Measurements from ENCODE around the gene ITSN1.

DNA sequence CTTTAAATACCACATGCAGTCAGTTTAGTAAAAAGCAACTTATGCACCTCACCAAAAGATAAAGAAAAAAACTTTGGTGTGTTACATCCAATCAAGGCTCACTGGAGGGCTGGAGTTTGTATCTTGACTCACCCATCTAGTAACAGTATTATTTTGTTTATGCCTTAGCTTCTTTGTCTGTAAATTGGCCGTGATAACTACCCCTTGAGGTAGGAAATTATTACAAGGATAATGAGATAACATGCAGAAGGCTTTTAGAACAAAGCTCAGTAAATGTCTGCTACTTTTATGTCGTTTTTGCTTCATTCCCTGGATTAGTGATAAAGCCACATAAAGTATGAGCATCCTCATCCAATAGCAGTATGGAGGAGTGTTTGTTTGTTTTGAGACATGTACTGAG lies 178.5 kb downstream of the ITSN1 start:
- TF ChIP-seq POLR2A (IDR thresholded peaks at IDR 0.05) (no peak), POLR2AphosphoS5 (IDR thresholded peaks at IDR 0.05) (no peak)
- TF ChIP-seq, protein P1, sequence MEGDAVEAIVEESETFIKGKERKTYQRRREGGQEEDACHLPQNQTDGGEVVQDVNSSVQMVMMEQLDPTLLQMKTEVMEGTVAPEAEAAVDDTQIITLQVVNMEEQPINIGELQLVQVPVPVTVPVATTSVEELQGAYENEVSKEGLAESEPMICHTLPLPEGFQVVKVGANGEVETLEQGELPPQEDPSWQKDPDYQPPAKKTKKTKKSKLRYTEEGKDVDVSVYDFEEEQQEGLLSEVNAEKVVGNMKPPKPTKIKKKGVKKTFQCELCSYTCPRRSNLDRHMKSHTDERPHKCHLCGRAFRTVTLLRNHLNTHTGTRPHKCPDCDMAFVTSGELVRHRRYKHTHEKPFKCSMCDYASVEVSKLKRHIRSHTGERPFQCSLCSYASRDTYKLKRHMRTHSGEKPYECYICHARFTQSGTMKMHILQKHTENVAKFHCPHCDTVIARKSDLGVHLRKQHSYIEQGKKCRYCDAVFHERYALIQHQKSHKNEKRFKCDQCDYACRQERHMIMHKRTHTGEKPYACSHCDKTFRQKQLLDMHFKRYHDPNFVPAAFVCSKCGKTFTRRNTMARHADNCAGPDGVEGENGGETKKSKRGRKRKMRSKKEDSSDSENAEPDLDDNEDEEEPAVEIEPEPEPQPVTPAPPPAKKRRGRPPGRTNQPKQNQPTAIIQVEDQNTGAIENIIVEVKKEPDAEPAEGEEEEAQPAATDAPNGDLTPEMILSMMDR (IDR thresholded peaks at IDR 0.05), result no peak
